GM20000 (cell line): Measurements from ENCODE around the gene LHX3.
"Not testable (repeated sequence)": the region's sequence is repeated elsewhere in the genome, so short reads cannot be mapped to it uniquely, and the experiment has no call there.

Experiments
- DNase-seq: peaks from one replicate; pipeline ENCODE4 v3.0.0; 2012; ENCODE audit warnings: low spot score
- CTCF ChIP-seq: IDR thresholded peaks from 2 replicates; pipeline ENCODE4 v1.5.1; 2012; ENCODE audit warnings: mild to moderate bottlenecking, control low read depth; ENCODE audit errors: extremely low read depth, missing control alignments

Gene LHX3

GRCh38 chr9:136239983-136240330, 35.0 kb upstream of the LHX3 start:
- no peak for TF ChIP-seq CTCF
- DNase-seq, result peak; percentile 58

- TF ChIP-seq CTCF, result no peak
- DNase-seq, result no peak
Observed at GRCh38 chr9:136239135-136239982, 34.4 kb upstream of the LHX3 start.

GRCh38 chr9:136238342-136238732, 33.4 kb upstream of the LHX3 start:
- no peak for TF ChIP-seq CTCF
- no peak for DNase-seq

- TF ChIP-seq CTCF, result no peak
- no peak for DNase-seq
Observed at GRCh38 chr9:136237486-136238341, 32.8 kb upstream of the LHX3 start.

GRCh38 chr9:136236471-136237410, 31.8 kb upstream of the LHX3 start:
- not testable (repeated sequence) for DNase-seq

GRCh38 chr9:136235709-136236455, 31.0 kb upstream of the LHX3 start:
- no peak for DNase-seq
- TF ChIP-seq CTCF, result no peak

GRCh38 chr9:136235171-136235570, 30.2 kb upstream of the LHX3 start:
- DNase-seq, result no peak
- no peak for TF ChIP-seq CTCF
